ENCODE measurements around the gene HAUS7. TPM values are rescaled to one million over a fixed set of nuclear protein-coding genes. Genes with fewer than 3 reads are reported as not detected.

Gene HAUS7
- total and polyA plus RNA-seq, 2 experiments from 2014 or later: 59.8 to 77.9 TPM

DNA sequence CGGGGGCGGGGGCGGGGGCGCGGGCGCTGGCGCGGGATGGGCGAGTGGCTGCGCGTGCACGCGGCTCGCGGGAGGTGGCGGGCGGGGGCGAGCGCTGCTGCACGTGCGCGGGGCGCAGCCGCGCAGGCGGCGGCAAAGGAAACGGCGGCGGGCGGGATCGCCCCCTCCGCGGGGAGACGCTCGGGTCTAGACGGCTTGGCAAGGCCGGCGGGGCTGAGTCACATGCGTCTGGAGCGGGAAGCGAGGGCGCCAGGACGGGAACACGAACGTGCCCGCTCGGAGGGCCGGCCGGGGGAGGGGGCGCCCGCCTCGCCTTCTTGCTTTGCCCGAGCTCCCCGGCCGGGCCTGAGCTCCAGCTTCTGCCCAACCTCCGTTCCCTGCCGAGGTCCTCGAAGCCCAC lies 4.3 kb upstream of the HAUS7 start (continued):
- TF ChIP-seq CTCF (conservative IDR thresholded peaks at IDR 0.05; ENCODE audit: low read depth in 2 of 2) (no peak), CREB1 (CRISPR knock-in tag; IDR thresholded peaks at IDR 0.05; ENCODE audit: low read depth) (no peak)

DNA sequence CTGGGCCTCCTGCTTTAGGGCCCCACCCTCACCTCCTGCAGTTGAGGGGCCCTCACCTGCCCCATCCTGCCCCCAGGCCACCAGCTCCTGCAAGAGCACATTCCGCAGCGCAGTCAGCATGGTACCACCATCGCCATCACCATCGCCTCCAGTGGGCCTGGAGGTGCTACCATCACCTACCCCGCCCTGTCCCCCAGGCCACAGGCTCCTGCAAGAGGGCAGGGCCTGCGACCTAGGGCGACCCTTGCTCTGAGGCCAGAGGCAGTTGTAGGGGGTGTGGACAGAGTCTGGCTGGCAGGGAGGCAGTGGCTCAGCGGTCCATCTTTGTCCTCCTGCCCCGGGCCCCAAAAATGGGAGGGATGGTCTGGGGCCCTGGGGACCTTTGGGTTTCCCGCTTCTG lies 3.9 kb upstream of the HAUS7 start:
- Histone ChIP-seq H3K36me3 (ENCODE audit: insufficient read depth) (no peaks in the 10 kb centered on the region), H3K27me3 (ENCODE audit: insufficient read depth) (peaks cover 15% of the 10 kb centered on the region), H3K9me2 (ENCODE audit: insufficient read depth) (no peaks in the 10 kb centered on the region), H3K4me2 (no peak overlapping the region), H4K20me1 (replicated peaks; ENCODE audit: insufficient read depth) (no peaks in the 10 kb centered on the region), H3K4me1 (ENCODE audit: insufficient read depth) (no peaks in the 10 kb centered on the region; the same call in 1 of the 2 replicates), H2AFZ (no peak overlapping the region), H3K27ac (ENCODE audit: low read depth) (no peak overlapping the region), H3K4me3 (no peak overlapping the region), H3F3A (replicated peaks; ENCODE audit: low read depth) (no peaks in the 10 kb centered on the region), H3K79me2 (replicated peaks; ENCODE audit: insufficient read depth) (no peaks in the 10 kb centered on the region)
- H3K4me3 Mint-ChIP-seq: no peak overlapping the region
- DNase-seq (ENCODE audit: low spot score) (no peak), ATAC-seq (no peak)
- H3K27me3 Mint-ChIP-seq (ENCODE audit: insufficient read depth, low read depth, poor library complexity): peaks cover 25% of the 10 kb centered on the region
- no peaks in the 10 kb centered on the region; the same call in 2 of the 3 replicates for H3K9me3 Mint-ChIP-seq
- H3K27ac Mint-ChIP-seq: no peak overlapping the region
- peaks cover 19% of the 10 kb centered on the region; the same call in 2 of the 3 replicates for H3K4me1 Mint-ChIP-seq
- no peaks in the 10 kb centered on the region for H3K36me3 Mint-ChIP-seq (ENCODE audit: low read depth)
- TF ChIP-seq CTCF (conservative IDR thresholded peaks at IDR 0.05; ENCODE audit: low read depth in 2 of 2) (no peak), POLR2AphosphoS5 (IDR thresholded peaks at IDR 0.05; ENCODE audit: low read depth) (no peak), EZH2phosphoT487 (IDR thresholded peaks at IDR 0.05; ENCODE audit: unreplicated experiment) (no peak), ZNF331 (CRISPR knock-in tag; IDR thresholded peaks at IDR 0.05; ENCODE audit: low read depth) (no peak), CREB1 (CRISPR knock-in tag; IDR thresholded peaks at IDR 0.05; ENCODE audit: low read depth) (no peak), JUNB (IDR thresholded peaks at IDR 0.05; ENCODE audit: unreplicated experiment) (no peak), EZH2 (IDR thresholded peaks at IDR 0.05; ENCODE audit: low read depth, unreplicated experiment) (no peak)
- TF ChIP-seq, protein P1, sequence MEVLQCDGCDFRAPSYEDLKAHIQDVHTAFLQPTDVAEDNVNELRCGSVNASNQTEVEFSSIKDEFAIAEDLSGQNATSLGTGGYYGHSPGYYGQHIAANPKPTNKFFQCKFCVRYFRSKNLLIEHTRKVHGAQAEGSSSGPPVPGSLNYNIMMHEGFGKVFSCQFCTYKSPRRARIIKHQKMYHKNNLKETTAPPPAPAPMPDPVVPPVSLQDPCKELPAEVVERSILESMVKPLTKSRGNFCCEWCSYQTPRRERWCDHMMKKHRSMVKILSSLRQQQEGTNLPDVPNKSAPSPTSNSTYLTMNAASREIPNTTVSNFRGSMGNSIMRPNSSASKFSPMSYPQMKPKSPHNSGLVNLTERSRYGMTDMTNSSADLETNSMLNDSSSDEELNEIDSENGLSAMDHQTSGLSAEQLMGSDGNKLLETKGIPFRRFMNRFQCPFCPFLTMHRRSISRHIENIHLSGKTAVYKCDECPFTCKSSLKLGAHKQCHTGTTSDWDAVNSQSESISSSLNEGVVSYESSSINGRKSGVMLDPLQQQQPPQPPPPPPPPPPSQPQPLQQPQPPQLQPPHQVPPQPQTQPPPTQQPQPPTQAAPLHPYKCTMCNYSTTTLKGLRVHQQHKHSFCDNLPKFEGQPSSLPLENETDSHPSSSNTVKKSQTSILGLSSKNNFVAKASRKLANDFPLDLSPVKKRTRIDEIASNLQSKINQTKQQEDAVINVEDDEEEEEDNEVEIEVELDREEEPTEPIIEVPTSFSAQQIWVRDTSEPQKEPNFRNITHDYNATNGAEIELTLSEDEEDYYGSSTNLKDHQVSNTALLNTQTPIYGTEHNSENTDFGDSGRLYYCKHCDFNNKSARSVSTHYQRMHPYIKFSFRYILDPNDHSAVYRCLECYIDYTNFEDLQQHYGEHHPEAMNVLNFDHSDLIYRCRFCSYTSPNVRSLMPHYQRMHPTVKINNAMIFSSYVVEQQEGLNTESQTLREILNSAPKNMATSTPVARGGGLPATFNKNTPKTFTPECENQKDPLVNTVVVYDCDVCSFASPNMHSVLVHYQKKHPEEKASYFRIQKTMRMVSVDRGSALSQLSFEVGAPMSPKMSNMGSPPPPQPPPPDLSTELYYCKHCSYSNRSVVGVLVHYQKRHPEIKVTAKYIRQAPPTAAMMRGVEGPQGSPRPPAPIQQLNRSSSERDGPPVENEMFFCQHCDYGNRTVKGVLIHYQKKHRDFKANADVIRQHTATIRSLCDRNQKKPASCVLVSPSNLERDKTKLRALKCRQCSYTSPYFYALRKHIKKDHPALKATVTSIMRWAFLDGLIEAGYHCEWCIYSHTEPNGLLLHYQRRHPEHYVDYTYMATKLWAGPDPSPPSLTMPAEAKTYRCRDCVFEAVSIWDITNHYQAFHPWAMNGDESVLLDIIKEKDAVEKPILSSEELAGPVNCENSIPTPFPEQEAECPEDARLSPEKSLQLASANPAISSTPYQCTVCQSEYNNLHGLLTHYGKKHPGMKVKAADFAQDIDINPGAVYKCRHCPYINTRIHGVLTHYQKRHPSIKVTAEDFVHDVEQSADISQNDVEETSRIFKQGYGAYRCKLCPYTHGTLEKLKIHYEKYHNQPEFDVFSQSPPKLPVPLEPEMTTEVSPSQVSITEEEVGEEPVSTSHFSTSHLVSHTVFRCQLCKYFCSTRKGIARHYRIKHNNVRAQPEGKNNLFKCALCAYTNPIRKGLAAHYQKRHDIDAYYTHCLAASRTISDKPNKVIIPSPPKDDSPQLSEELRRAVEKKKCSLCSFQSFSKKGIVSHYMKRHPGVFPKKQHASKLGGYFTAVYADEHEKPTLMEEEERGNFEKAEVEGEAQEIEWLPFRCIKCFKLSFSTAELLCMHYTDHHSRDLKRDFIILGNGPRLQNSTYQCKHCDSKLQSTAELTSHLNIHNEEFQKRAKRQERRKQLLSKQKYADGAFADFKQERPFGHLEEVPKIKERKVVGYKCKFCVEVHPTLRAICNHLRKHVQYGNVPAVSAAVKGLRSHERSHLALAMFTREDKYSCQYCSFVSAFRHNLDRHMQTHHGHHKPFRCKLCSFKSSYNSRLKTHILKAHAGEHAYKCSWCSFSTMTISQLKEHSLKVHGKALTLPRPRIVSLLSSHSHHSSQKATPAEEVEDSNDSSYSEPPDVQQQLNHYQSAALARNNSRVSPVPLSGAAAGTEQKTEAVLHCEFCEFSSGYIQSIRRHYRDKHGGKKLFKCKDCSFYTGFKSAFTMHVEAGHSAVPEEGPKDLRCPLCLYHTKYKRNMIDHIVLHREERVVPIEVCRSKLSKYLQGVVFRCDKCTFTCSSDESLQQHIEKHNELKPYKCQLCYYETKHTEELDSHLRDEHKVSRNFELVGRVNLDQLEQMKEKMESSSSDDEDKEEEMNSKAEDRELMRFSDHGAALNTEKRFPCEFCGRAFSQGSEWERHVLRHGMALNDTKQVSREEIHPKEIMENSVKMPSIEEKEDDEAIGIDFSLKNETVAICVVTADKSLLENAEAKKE (CRISPR knock-in tag; IDR thresholded peaks at IDR 0.05): no peak
- TF ChIP-seq, protein P2, sequence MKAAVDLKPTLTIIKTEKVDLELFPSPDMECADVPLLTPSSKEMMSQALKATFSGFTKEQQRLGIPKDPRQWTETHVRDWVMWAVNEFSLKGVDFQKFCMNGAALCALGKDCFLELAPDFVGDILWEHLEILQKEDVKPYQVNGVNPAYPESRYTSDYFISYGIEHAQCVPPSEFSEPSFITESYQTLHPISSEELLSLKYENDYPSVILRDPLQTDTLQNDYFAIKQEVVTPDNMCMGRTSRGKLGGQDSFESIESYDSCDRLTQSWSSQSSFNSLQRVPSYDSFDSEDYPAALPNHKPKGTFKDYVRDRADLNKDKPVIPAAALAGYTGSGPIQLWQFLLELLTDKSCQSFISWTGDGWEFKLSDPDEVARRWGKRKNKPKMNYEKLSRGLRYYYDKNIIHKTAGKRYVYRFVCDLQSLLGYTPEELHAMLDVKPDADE (IDR thresholded peaks at IDR 0.05): no peak
- TF ChIP-seq, protein P3, sequence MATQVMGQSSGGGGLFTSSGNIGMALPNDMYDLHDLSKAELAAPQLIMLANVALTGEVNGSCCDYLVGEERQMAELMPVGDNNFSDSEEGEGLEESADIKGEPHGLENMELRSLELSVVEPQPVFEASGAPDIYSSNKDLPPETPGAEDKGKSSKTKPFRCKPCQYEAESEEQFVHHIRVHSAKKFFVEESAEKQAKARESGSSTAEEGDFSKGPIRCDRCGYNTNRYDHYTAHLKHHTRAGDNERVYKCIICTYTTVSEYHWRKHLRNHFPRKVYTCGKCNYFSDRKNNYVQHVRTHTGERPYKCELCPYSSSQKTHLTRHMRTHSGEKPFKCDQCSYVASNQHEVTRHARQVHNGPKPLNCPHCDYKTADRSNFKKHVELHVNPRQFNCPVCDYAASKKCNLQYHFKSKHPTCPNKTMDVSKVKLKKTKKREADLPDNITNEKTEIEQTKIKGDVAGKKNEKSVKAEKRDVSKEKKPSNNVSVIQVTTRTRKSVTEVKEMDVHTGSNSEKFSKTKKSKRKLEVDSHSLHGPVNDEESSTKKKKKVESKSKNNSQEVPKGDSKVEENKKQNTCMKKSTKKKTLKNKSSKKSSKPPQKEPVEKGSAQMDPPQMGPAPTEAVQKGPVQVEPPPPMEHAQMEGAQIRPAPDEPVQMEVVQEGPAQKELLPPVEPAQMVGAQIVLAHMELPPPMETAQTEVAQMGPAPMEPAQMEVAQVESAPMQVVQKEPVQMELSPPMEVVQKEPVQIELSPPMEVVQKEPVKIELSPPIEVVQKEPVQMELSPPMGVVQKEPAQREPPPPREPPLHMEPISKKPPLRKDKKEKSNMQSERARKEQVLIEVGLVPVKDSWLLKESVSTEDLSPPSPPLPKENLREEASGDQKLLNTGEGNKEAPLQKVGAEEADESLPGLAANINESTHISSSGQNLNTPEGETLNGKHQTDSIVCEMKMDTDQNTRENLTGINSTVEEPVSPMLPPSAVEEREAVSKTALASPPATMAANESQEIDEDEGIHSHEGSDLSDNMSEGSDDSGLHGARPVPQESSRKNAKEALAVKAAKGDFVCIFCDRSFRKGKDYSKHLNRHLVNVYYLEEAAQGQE (IDR thresholded peaks at IDR 0.05; ENCODE audit: unreplicated experiment): no peak

Data from GM23338 (cell line).